ENCODE data around the gene BCL2L13.

- TF ChIP-seq, protein P1, sequence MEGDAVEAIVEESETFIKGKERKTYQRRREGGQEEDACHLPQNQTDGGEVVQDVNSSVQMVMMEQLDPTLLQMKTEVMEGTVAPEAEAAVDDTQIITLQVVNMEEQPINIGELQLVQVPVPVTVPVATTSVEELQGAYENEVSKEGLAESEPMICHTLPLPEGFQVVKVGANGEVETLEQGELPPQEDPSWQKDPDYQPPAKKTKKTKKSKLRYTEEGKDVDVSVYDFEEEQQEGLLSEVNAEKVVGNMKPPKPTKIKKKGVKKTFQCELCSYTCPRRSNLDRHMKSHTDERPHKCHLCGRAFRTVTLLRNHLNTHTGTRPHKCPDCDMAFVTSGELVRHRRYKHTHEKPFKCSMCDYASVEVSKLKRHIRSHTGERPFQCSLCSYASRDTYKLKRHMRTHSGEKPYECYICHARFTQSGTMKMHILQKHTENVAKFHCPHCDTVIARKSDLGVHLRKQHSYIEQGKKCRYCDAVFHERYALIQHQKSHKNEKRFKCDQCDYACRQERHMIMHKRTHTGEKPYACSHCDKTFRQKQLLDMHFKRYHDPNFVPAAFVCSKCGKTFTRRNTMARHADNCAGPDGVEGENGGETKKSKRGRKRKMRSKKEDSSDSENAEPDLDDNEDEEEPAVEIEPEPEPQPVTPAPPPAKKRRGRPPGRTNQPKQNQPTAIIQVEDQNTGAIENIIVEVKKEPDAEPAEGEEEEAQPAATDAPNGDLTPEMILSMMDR (IDR thresholded peaks at IDR 0.05; ENCODE audit: poor library complexity): no peak
- TF ChIP-seq EZH2phosphoT487 (IDR thresholded peaks at IDR 0.05; ENCODE audit: low read depth, severe bottlenecking, unreplicated experiment): no peak
- TF ChIP-seq EZH2 (IDR thresholded peaks at IDR 0.05; ENCODE audit: borderline replicate concordance): no peak
Measured at GRCh38 chr22:17719911-17720310, 81.4 kb downstream of the BCL2L13 start.

Measured in hepatocyte (in vitro differentiated cells).